Measurements from ENCODE around the gene MCC. TPM values are rescaled to one million over a fixed set of nuclear protein-coding genes. Genes with fewer than 3 reads are reported as not detected.

Gene MCC
- total RNA-seq, 1 experiment from 2014 or later = 23.5 TPM

DNA sequence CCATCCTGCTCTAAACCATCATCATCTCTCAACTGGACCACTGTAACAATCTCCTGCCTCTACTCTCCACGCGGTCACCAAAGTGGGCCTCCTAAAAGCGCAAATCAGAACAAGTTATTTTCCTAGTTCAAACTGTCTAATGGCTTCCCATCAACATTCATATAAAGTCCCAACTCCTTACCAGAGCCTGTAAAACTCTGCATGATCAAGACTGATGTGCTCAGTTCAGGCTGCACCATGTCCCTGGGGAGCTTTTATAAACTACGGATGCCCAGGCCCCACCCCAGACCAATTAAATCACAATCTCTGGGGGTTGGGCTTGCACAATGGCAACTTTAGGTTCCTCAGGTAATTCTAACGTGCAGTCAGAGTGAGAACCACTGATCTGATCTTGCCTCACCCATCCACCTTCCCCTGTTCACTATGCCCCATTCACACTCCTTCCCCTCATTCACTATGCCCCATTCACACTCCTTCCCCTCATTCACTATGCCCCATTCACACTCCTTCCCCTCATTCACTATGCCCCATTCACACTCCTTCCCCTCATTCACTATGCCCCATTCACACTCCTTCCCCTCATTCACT lies 382.5 kb downstream of the MCC start:
- no peaks in the 10 kb centered on the region for H3K9me3 Mint-ChIP-seq
- ChIA-PET CTCF (no interaction called here), POLR2A (no interaction called here)
- ATAC-seq = no peak
- H3K27ac Mint-ChIP-seq = no peak overlapping the region
- no peaks in the 10 kb centered on the region for H3K4me1 Mint-ChIP-seq
- peaks cover 4% of the 10 kb centered on the region for H3K36me3 Mint-ChIP-seq
- TF ChIP-seq, protein P1, sequence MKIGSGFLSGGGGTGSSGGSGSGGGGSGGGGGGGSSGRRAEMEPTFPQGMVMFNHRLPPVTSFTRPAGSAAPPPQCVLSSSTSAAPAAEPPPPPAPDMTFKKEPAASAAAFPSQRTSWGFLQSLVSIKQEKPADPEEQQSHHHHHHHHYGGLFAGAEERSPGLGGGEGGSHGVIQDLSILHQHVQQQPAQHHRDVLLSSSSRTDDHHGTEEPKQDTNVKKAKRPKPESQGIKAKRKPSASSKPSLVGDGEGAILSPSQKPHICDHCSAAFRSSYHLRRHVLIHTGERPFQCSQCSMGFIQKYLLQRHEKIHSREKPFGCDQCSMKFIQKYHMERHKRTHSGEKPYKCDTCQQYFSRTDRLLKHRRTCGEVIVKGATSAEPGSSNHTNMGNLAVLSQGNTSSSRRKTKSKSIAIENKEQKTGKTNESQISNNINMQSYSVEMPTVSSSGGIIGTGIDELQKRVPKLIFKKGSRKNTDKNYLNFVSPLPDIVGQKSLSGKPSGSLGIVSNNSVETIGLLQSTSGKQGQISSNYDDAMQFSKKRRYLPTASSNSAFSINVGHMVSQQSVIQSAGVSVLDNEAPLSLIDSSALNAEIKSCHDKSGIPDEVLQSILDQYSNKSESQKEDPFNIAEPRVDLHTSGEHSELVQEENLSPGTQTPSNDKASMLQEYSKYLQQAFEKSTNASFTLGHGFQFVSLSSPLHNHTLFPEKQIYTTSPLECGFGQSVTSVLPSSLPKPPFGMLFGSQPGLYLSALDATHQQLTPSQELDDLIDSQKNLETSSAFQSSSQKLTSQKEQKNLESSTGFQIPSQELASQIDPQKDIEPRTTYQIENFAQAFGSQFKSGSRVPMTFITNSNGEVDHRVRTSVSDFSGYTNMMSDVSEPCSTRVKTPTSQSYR (CRISPR knock-in tag; IDR thresholded peaks at IDR 0.05) = no peak
- TF ChIP-seq SMAD3 (CRISPR knock-in tag; IDR thresholded peaks at IDR 0.05; ENCODE audit: borderline replicate concordance) = no peak
- TF ChIP-seq JAZF1 (CRISPR knock-in tag; IDR thresholded peaks at IDR 0.05) = no peak
- no peak for TF ChIP-seq CBFB (CRISPR knock-in tag; IDR thresholded peaks at IDR 0.05; ENCODE audit: low read depth)
- TF ChIP-seq FOXP4 (CRISPR knock-in tag; IDR thresholded peaks at IDR 0.05) = no peak
- no peak for TF ChIP-seq MLX (CRISPR knock-in tag; IDR thresholded peaks at IDR 0.05)
- TF ChIP-seq AFF4 (CRISPR knock-in tag; IDR thresholded peaks at IDR 0.05; ENCODE audit: borderline replicate concordance) = no peak
- DNase-seq (ENCODE audit: low spot score) = no peak
- H3K27me3 Mint-ChIP-seq (ENCODE audit: low read depth) = no peaks in the 10 kb centered on the region
- H3K4me3 Mint-ChIP-seq = no peak overlapping the region

DNA sequence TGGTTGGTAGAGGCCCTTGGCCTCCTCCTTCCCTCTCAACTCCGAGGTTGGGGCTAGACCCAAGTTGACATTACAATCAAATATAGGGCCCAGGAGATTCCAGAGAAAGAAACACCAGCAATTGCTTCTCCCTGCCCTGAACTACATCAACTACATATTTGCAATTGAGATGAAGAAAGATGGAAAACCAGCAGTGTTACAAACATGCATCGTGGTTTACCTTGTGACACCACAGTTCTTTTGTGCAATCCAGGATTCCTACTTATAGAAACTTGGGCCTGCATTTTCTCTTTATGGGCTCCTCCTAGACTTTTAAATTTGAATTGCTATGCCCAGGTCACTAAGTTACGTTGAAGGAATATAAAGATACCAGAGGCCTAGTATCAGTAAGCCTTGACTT lies 384.9 kb downstream of the MCC start:
- no peak overlapping the region; the same call in 1 of the 2 replicates for H3K27ac Mint-ChIP-seq
- H3K27me3 Mint-ChIP-seq (ENCODE audit: low read depth) = no peaks in the 10 kb centered on the region
- no peaks in the 10 kb centered on the region for H3K4me1 Mint-ChIP-seq
- TF ChIP-seq SOX15 (CRISPR knock-in tag; IDR thresholded peaks at IDR 0.05) = no peak
- TF ChIP-seq ZNF232 (CRISPR knock-in tag; IDR thresholded peaks at IDR 0.05) = no peak
- TF ChIP-seq CREM (CRISPR knock-in tag; IDR thresholded peaks at IDR 0.05) = no peak
- no peak for TF ChIP-seq SMAD3 (CRISPR knock-in tag; IDR thresholded peaks at IDR 0.05; ENCODE audit: borderline replicate concordance)
- TF ChIP-seq ZNF423 (CRISPR knock-in tag; IDR thresholded peaks at IDR 0.05) = no peak
- no peak for TF ChIP-seq ZNF396 (CRISPR knock-in tag; IDR thresholded peaks at IDR 0.05; ENCODE audit: borderline replicate concordance)
- no peak for TF ChIP-seq OVOL2 (CRISPR knock-in tag; IDR thresholded peaks at IDR 0.05; ENCODE audit: borderline replicate concordance)
- TF ChIP-seq PRDM15 (CRISPR knock-in tag; IDR thresholded peaks at IDR 0.05) = no peak
- TF ChIP-seq, protein P1 (CRISPR knock-in tag; IDR thresholded peaks at IDR 0.05) = no peak
- H3K36me3 Mint-ChIP-seq = peaks cover 4% of the 10 kb centered on the region
- no peak for DNase-seq (ENCODE audit: low spot score)
- H3K4me3 Mint-ChIP-seq = no peak overlapping the region
- H3K9me3 Mint-ChIP-seq = no peaks in the 10 kb centered on the region
- ChIA-PET POLR2A (no interaction called here), CTCF (no interaction called here)
- ATAC-seq = no peak
